Endothelial cell of umbilical vein (primary cell): ENCODE measurements around the gene CCDC160. TPM values are rescaled to one million over a fixed set of nuclear protein-coding genes. Genes with fewer than 3 reads are reported as not detected.

Experiments used
- BruUV-seq: library from RNA; stranded (reverse); fragments of 400-500 nt; replicated peaks from 2 replicates; lab custom pipeline; 2021; lab: Mats Ljungman, UMichigan
- CTCF ChIA-PET: fragments of 300-600, 350-600 bp; sonication (Branson Sonifier 250); formaldehyde crosslinking; loops from one replicate; lab custom pipeline; 2021; ENCODE audit warnings: antibody characterized with exemption, inconsistent platforms; lab: Charles Lee
- POLR2A ChIA-PET: fragments of 300-600, 350-600 bp; sonication (Branson Sonifier 250); formaldehyde crosslinking; loops from one replicate; lab custom pipeline; 2021; ENCODE audit warnings: antibody characterized with exemption, inconsistent platforms; lab: Charles Lee
- DNase-seq: peaks from one replicate; pipeline ENCODE4 v3.0.0-alpha.2; 2011; ENCODE audit warnings: low read depth, low spot score
- FAIRE-seq: peaks from 2 replicates; lab custom pipeline; 2011; peaks lifted over from hg19 to GRCh38; lab: Jason Lieb, UNC
- H2AFZ ChIP-seq: 2 replicates; pipeline ENCODE4 v1.6.0; 2012; ENCODE audit warnings: low read depth, low read length, control low read depth, inconsistent platforms
- H3K27ac ChIP-seq: 2 replicates; pipeline ENCODE4 v1.5.1; 2011; ENCODE audit warnings: low read depth, mild to moderate bottlenecking, control low read depth, low read length, moderate library complexity; ENCODE audit not compliant: insufficient read depth
- H3K27me3 ChIP-seq, 2 experiments: 2 replicates each; pipeline versions ENCODE4 v1.6.0 to v1.6.1; 2011; ENCODE audit warnings: low read length in 2 of 2, mixed read lengths in 1 of 2; ENCODE audit not compliant: control insufficient read depth in 2 of 2, insufficient read depth in 2 of 2
- H3K36me3 ChIP-seq, 2 experiments: 2 replicates in 1 of 2; 3 replicates in 1 of 2; pipeline ENCODE4 v1.5.1; 2011; ENCODE audit warnings: low read length in 2 of 2, mild to moderate bottlenecking in 1 of 2, moderate library complexity in 1 of 2; ENCODE audit not compliant: control insufficient read depth in 2 of 2, insufficient read depth in 2 of 2; ENCODE audit errors: extremely low read depth in 1 of 2
- H3K4me1 ChIP-seq: 3 replicates; pipeline ENCODE4 v1.5.1; 2011; ENCODE audit warnings: mild to moderate bottlenecking, low read length; ENCODE audit not compliant: control insufficient read depth, insufficient read depth; ENCODE audit errors: extremely low read depth
- H3K4me2 ChIP-seq: 2 replicates; pipeline ENCODE4 v1.6.1; 2011; ENCODE audit warnings: low read length, control low read depth, mixed read lengths; ENCODE audit not compliant: insufficient read depth
- H3K4me3 ChIP-seq, 3 experiments: fragments of 200-600 bp in 1 of 3; sonication (generic), shearing (Covaris generic) in 1 of 3; replicated peaks in 1 of 3; 2 replicates each; pipeline ENCODE4 v1.5.1; 2011 to 2016; ENCODE audit warnings: control low read depth in 3 of 3, low read length in 3 of 3, mild to moderate bottlenecking in 2 of 3, inconsistent platforms in 1 of 3, low read depth in 1 of 3, moderate library complexity in 1 of 3; ENCODE audit not compliant: insufficient read depth in 1 of 3
- H3K79me2 ChIP-seq: 2 replicates; pipeline ENCODE4 v1.6.0; 2012; ENCODE audit warnings: low read length, inconsistent platforms; ENCODE audit not compliant: control insufficient read depth, insufficient read depth
- H3K9ac ChIP-seq: replicated peaks from 2 replicates; pipeline ENCODE3; 2011; ENCODE audit warnings: low read length, control low read depth; ENCODE audit not compliant: insufficient read depth; ENCODE audit errors: extremely low read depth
- H3K9me1 ChIP-seq: replicated peaks from 3 replicates; pipeline ENCODE4 v1.6.0; 2011; ENCODE audit warnings: mild to moderate bottlenecking, low read length; ENCODE audit not compliant: control insufficient read depth, insufficient read depth; ENCODE audit errors: extremely low read depth
- H3K9me3 ChIP-seq: replicated peaks from 2 replicates; pipeline ENCODE4 v1.5.1; 2012; ENCODE audit warnings: low read length, inconsistent platforms; ENCODE audit not compliant: control insufficient read depth, insufficient read depth
- H4K20me1 ChIP-seq: replicated peaks from 2 replicates; pipeline ENCODE3; 2011; ENCODE audit warnings: mild to moderate bottlenecking, low read length; ENCODE audit not compliant: control insufficient read depth, insufficient read depth; ENCODE audit errors: extremely low read depth
- EZH2 ChIP-seq: IDR thresholded peaks from 2 replicates; pipeline ENCODE4 v1.6.1; 2012; ENCODE audit warnings: borderline replicate concordance, low read depth, mild to moderate bottlenecking, moderate library complexity, low read length, inconsistent platforms; ENCODE audit not compliant: severe bottlenecking
- FOS ChIP-seq: IDR thresholded peaks from 2 replicates; pipeline ENCODE4 v1.6.1; 2011; ENCODE audit warnings: mild to moderate bottlenecking, low read length, moderate library complexity, borderline replicate concordance; ENCODE audit not compliant: insufficient read depth
- GATA2 ChIP-seq: IDR thresholded peaks from 2 replicates; pipeline ENCODE4 v1.7.0; 2011; ENCODE audit warnings: low read depth, mild to moderate bottlenecking, moderate library complexity, mixed read lengths, low read length; ENCODE audit not compliant: insufficient read length, insufficient read depth
- JUN ChIP-seq: IDR thresholded peaks from 2 replicates; pipeline ENCODE4 v1.6.1; 2011; ENCODE audit warnings: borderline replicate concordance, low read depth; ENCODE audit not compliant: insufficient read length, insufficient read depth
- MAX ChIP-seq: IDR thresholded peaks from 2 replicates; pipeline ENCODE4 v1.6.1; 2011; ENCODE audit not compliant: insufficient read depth, insufficient read length
- MYC ChIP-seq: IDR thresholded peaks from one replicate; pipeline ENCODE4 v1.6.1; 2011; ENCODE audit warnings: mild to moderate bottlenecking, low read depth, low read length
- POLR2A ChIP-seq: IDR thresholded peaks from 2 replicates; pipeline ENCODE4 v1.6.1; 2012; ENCODE audit warnings: low read depth, mild to moderate bottlenecking, control low read depth, low read length
- POLR2AphosphoS5 ChIP-seq: IDR thresholded peaks from 2 replicates; pipeline ENCODE4 v1.6.1; 2012; ENCODE audit warnings: low read depth, mild to moderate bottlenecking, control low read depth, low read length, moderate library complexity; ENCODE audit not compliant: insufficient read depth
- dilution Hi-C: fragments of 300-500 bp; cut with MboI; formaldehyde crosslinking; loops from one replicate; pipeline ENCODE4 v1.15.0; 2019; ENCODE audit warnings: low sequenced_read_pairs; ENCODE audit not compliant: extremely low pct_ligation_motif_present
- intact Hi-C: fragments of 100-400 bp; cut with micrococcal nuclease; formaldehyde crosslinking; loops from one replicate; pipeline ENCODE4 v1.10.0; 2022
- polyA plus RNA-seq, 4 experiments: library from polyadenylated mRNA; depleted of rRNA in 3 of 4; stranded (reverse) in 3 of 4; unstranded in 1 of 4; fragments of >200 nt; gene quantifications; 2 replicates each; pipeline versions ENCODE4 v1.2.1 to v1.2.3, GENCODE V29; 2011 to 2012; ENCODE audit warnings: missing spikeins in 1 of 4
- total RNA-seq: library from RNA; stranded (reverse); gene quantifications from 2 replicates; pipeline ENCODE4 v1.2.3, GENCODE V29; 2021
- TF ChIP-seq, protein P1 (sequence below), 2 donors: IDR thresholded peaks; 1 replicate in 1 of 2; 2 replicates in 1 of 2; pipeline ENCODE4 v1.5.1; 2011; ENCODE audit warnings: low read length in 2 of 2, mild to moderate bottlenecking in 2 of 2, moderate library complexity in 2 of 2, control low read depth in 1 of 2, inconsistent platforms in 1 of 2, low read depth in 1 of 2; ENCODE audit not compliant: insufficient read depth in 1 of 2; ENCODE audit errors: extremely low read depth in 1 of 2

CCDC160 gene
- total and polyA plus RNA-seq, 2 donors (not counting 3 experiments of a cell fraction or from before 2014, with no cell fraction given), result not detected

GRCh38 chrX:134241960-134242619 lies 5.1 kb downstream of the CCDC160 start:
- Histone ChIP-seq H3K79me2 (no peaks in the 10 kb centered on the region), H3K4me1 (no peaks in the 10 kb centered on the region), H3K9ac (no peak overlapping the region), H4K20me1 (no peaks in the 10 kb centered on the region), H3K27ac (no peak overlapping the region), H3K27me3 (no peaks in the 10 kb centered on the region), H3K36me3 (no peaks in the 10 kb centered on the region), H3K9me3 (no peaks in the 10 kb centered on the region), H3K4me2 (no peak overlapping the region), H2AFZ (no peak overlapping the region), H3K4me3 (no peak overlapping the region), H3K9me1 (no peaks in the 10 kb centered on the region)
- DNase-seq (no peak), FAIRE-seq (no peak)
- dilution Hi-C loops (no loop called here), intact Hi-C loops (no loop called here)
- POLR2A ChIA-PET, result no interaction called here
- BruUV-seq, result no TSS peak
- CTCF ChIA-PET, result no interaction called here
- no peak for TF ChIP-seq EZH2
- TF ChIP-seq JUN, result no peak
- no peak for TF ChIP-seq POLR2AphosphoS5
- no peak for TF ChIP-seq FOS
- no peak for TF ChIP-seq POLR2A
- no peak for TF ChIP-seq MYC
- no peak for TF ChIP-seq GATA2
- TF ChIP-seq, protein P1, sequence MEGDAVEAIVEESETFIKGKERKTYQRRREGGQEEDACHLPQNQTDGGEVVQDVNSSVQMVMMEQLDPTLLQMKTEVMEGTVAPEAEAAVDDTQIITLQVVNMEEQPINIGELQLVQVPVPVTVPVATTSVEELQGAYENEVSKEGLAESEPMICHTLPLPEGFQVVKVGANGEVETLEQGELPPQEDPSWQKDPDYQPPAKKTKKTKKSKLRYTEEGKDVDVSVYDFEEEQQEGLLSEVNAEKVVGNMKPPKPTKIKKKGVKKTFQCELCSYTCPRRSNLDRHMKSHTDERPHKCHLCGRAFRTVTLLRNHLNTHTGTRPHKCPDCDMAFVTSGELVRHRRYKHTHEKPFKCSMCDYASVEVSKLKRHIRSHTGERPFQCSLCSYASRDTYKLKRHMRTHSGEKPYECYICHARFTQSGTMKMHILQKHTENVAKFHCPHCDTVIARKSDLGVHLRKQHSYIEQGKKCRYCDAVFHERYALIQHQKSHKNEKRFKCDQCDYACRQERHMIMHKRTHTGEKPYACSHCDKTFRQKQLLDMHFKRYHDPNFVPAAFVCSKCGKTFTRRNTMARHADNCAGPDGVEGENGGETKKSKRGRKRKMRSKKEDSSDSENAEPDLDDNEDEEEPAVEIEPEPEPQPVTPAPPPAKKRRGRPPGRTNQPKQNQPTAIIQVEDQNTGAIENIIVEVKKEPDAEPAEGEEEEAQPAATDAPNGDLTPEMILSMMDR (IDR thresholded peaks at IDR 0.05; ENCODE audit: extremely low read depth in 1 of 2, insufficient read depth in 1 of 2, low read depth in 1 of 2, low read length in 2 of 2), result no peak
- no peak for TF ChIP-seq MAX
